Activated CD4-positive, alpha-beta T cell treated with anti-CD3 and anti-CD28 coated beads, Interleukin-2, amount 50 U/mL, for 4 hours (primary cell): ENCODE measurements around the gene KCNJ16.
A peak's percentile ranks its signal among the peaks of the same experiment; 100 is the strongest.

Experiments used
- DNase-seq, 2 experiments: peaks; one replicate each; pipeline ENCODE4 v3.0.0-alpha.2; 2020

Gene KCNJ16

GRCh38 chr17:70132505-70132904, 57.5 kb downstream of the KCNJ16 start:
- DNase-seq, result no peak

DNA sequence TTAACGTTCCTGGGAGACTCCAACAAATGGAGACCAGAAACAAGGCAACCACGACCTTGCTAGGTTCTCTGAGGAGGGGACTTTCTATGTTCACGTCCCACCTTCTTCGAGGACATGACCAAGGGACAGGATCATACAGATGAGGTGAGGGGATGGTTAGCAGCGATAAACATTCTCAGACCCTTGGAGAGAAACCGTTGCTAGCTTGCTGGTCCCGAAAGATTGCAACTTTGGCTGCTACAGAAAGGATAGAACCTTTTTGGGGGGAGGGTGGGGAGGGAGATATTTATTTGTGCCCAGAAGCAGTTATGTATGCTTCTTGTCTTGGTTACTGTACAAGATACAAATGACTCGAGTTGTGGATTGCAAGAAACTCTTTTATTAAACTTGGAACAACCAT, 59.0 kb downstream of the KCNJ16 start:
- DNase-seq, result no peak

DNA sequence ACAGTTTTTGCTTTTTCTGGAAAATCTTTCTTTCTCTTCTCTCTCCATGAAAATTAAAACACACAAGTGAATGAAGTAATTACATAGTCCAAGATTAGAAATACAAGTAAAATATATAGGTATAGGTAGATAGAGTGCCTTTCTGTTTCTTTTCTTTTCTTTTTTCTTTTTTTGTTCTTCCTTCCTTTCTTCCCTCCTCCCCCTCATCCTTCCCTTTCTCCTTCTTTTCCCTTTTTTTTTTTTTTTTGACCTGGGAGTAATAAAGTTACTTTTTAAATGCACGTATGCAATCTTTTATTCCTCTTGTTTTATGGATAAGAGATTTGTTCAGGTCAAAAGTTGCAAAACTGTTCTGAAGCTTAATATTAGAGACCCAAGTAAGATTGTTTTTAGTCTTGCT, 59.8 kb downstream of the KCNJ16 start:
- no peak for DNase-seq

DNA sequence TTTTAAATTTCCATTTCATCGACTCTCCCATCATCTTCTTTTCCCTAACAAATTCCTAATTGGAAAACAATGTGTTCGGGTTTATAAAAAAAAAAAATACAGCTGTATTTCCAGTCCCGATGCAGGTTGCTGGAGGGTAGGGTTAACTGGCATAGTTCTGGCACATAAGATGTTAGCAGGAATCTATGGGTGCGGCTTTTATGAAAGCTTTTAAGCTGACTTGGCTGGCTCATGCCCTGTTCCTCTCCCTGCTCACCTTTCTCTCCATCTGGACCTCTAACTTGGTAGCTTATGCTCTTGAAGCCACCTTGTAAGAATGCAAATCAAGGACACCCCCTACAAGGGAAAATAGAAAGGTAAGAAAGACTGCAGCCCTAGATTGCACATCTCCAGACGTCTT, 61.1 kb downstream of the KCNJ16 start:
- DNase-seq, result no peak

DNA sequence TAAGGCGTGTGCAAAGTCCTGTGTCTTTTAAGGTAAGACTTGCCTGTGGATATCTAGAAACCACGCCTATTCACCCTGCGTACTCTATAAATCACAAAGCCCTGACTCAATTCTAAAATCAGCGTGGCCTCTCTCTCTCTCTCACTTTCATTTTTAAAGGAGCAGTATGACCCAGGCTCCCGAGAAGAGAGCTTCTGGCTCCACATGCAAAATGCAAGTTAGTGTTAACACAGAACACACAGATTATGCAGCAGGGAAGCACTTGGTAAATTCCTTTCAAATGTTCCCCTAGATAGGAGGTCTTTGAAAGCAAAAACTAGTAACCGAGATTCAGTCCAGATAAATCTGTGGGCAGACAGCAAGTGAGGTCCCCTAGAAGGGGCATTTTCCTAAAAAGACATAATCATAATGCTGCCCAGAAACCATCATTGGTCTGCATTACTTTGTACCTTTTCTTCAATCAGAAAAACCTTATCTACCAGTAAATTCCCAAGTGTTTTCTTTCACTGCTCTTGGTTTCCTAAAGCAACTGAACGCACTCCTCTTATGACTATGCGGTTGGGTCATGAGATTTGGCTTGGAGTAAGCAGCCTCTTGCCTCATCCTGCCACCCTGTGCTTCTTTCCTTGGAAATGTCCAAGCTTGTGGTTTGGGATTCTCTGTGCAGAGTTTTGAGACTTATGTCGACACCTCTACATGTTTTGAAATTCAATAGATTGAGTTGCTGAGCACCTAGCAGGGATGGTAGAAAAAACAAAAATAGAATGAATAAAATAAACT, 62.6 kb downstream of the KCNJ16 start:
- no peak for DNase-seq

DNA sequence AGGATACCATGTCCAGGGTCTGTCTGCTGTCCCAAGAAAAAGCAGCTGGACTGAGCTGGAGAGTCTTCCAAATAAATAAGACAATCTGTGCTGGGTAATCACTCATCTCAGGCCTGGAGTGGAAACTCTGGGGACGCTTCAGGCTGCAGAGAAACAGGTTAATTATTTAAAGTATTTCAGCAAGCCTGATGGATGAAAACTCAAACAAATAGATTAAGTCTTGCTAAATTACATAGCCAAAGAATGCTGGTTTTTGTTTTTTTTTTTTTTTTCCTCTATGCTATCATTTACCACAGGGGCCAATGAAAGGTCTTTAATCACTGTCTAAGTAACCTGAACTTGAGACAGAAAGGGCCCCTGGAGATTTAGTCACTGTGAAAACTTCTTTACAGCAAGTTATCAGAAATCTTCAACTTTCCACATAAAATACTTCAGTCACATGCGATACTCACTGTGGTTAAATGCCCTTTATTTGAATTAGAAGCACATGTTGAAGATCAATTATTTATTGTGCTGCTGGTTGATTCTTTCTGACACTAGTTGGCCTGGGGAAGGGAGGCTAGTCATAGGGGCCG, 63.4 kb downstream of the KCNJ16 start:
- no peak for DNase-seq

- no peak for DNase-seq
These were observed 64.5 kb downstream of the KCNJ16 start for GRCh38 chr17:70139449-70139993.

DNA sequence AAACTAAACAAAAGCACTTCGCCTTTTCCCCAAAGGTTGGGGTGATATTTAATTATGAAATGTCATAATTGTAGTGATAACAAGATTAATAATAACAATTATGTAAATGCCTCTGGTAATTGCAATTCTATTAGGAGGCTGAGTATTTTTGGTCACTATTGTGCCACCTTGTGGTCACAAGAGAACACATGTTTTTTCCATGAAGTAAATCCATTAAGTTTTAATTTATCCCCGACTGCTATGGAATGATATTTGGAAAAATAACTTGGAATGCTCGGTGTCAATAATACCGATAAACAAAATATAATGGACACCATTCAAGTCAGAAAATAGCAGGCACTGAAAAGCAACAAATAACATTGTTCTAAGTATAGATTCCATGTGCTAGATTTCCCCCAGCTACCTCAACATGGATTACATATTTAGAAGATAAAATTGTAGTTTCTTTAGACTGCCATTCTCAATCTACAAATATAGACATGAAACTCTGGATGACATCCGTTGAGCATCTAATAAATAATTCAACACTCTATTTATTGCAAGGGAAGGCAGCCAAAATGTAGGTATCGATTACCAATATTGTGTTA, 69.3 kb downstream of the KCNJ16 start:
- no peak for DNase-seq

GRCh38 chr17:70153210-70153609, 78.2 kb downstream of the KCNJ16 start:
- DNase-seq, result no peak

DNA sequence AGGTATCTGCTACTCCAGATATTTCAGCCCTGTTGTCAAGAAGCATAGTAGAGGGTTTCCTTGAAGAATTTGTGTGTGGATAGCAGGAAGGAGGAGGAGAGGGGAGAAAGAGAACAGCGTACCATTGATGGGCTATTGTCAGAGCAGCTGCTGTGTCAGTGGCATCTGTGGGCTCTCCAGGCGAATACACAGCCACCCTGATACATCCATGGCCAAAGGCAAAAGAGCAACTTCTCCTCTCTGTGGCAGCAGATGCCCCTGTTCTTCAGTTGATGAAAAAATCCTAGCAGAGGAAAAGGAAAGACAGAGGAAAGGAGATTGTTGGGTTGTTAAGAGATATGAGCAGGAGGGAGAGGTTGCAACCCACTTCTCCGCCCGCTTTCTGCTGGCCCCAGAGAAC, 82.1 kb downstream of the KCNJ16 start:
- DNase-seq, result no peak

- no peak for DNase-seq
These were observed 83.2 kb downstream of the KCNJ16 start for GRCh38 chr17:70158180-70158579.

DNA sequence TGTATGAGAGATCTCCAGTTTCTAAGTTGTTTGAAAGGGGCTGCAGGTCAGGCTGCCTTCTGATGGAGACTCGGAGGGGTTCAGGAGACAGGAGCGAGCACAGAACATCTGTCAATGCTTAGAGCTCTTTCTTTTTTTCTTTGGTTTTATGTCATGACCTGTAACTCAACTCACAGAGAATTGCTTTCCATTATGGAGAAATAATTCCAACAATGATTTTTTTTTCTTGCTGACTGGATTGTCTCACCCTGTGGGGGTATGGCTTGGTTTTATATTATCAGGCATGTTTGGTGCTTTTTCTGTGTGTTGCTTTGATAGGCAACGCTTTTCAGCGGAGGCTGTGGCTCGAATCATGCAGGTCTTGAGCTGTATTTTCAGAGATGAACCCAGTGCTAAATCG, 83.6 kb downstream of the KCNJ16 start:
- DNase-seq, result no peak

- DNase-seq, result no peak
These were observed 85.0 kb downstream of the KCNJ16 start for GRCh38 chr17:70159980-70160379.

- DNase-seq, result no peak
These were observed 86.5 kb downstream of the KCNJ16 start for GRCh38 chr17:70161519-70161918.

DNA sequence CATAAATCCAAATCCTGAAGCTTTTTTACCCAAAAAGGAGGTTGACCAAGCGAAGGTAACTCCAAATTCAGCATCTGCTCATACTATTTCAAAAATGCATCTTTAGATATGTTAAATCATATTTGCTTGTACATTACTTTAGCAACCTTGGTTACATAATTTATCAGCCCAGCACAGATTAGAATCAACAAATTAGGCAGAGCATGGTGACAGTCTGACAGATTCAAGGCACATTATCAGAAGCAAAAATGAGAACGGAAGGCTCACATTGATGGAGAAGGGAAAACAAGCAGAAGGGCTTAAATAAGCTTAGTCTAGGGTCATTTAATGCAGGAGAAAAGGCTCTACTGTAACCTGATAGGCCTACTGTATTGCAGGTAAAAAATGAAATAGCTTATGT, 90.4 kb downstream of the KCNJ16 start:
- no peak for DNase-seq

DNA sequence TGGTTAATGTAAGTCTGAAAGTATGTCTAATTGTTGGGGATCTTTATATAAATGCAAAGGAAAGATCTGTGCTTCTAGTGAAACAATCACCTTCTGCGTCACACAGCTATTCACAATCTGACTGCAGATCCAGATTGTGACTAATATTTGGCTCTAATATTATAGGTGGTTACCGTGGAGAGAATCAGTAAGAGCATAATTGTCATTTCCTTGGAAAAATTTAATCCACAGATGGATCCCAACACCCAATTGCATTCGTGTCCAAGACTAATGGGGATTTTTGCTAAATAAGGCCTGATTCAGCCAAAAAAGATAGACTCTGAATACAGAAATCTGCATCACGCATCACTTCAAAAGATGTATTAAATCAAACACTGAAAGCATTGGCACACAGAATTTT, 91.6 kb downstream of the KCNJ16 start:
- DNase-seq, result no peak

GRCh38 chr17:70168044-70168976, 93.3 kb downstream of the KCNJ16 start:
- no peak for DNase-seq

GRCh38 chr17:70168977-70169708, 94.1 kb downstream of the KCNJ16 start, which contains the start of gene KCNJ2:
Gene KCNJ2 (plus strand): TSS chr17:70169532. CDS start chr17:70175040, 5,508 bp downstream.
- peak in 1 of 2 experiments; percentile 1 for DNase-seq

- no peak for DNase-seq
These were observed 94.9 kb downstream of the KCNJ16 start for GRCh38 chr17:70169709-70170597.

GRCh38 chr17:70171159-70171558, 96.1 kb downstream of the KCNJ16 start:
- no peak for DNase-seq

GRCh38 chr17:70172449-70172848, 97.4 kb downstream of the KCNJ16 start:
- no peak for DNase-seq
